Measurements from ENCODE around the gene DCLRE1B.

The DCLRE1B gene

DNA sequence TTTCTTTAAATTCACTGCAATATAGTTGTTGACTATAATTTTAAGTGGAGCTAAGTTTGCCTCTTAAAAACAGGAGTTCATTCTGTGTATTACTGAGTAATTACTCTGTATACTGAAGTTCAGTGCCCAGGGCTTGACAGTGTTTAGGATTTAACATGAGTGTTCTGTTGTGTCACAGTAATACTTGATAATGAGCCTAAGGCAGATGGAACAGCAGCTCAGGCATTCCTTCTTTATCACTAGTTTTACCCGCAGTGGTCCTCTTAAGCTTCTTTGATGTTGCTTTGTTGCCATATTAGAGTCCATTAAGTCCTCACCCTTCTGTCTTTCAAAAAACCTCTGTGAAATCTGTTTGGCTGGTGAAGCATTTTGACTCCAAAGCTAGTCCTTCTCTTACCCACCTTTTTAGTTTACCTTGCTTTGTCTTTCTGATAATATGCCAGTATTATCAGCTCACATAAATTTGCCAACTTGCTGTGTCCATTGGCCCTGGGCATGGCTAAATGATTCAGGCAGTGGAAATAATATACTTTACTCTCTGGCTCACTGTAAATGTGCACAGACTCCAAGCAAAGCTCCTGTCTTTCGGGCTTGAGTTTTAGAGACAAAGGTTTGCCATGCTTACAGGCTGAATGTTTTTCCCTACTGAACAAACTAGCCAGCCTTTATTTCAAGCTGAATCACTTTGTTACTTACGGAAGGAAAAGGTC is 41.7 kb downstream of the DCLRE1B start:
- CTCF ChIA-PET: interaction anchor here (0.9 to 1.6 kb wide), 4 partner anchors 16 to 112 kb away, joined by 3 to 5 read pairs (median 4); partner anchors contain the start of gene OLFML3
- POLR2A ChIA-PET: interaction anchor here (0.5 to 1.4 kb wide), 3 partner anchors 16 to 187 kb away, joined by 3 to 6 read pairs (median 5); partner anchors contain the start of gene HIPK1
- Histone ChIP-seq H3K4me1 (ENCODE audit: control insufficient read depth, insufficient read depth, low read length) (peaks cover 19% of the 10 kb centered on the region; the same call in 1 of the 2 replicates), H3K9me3 (ENCODE audit: control insufficient read depth, insufficient read depth, low read depth, low read length) (no peaks in the 10 kb centered on the region), H3K36me3 (ENCODE audit: control insufficient read depth in 2 of 2, insufficient read depth in 1 of 2, low read length in 2 of 2) (peaks cover 18 to 19% of the 10 kb centered on the region in 2 experiments), H3K4me3 (ENCODE audit: low read depth, low read length) (no peak overlapping the region), H3K27ac (ENCODE audit: extremely low read depth, low read depth, low read length) (no peak overlapping the region)
- TF ChIP-seq OSR2 (tag by site-specific recombination; IDR thresholded peaks at IDR 0.05) (peak; percentile 40; the same call in 1 of the 2 replicates), ZNF23 (tag by site-specific recombination; IDR thresholded peaks at IDR 0.05; ENCODE audit: borderline replicate concordance) (no peak), YY2 (tag by site-specific recombination; IDR thresholded peaks at IDR 0.05) (no peak), TCF7L2 (IDR thresholded peaks at IDR 0.05; ENCODE audit: borderline replicate concordance, low read depth, low read length) (peak; percentile 68), ZNF335 (tag by site-specific recombination; conservative IDR thresholded peaks at IDR 0.05) (peak; percentile 38), ZNF146 (tag by site-specific recombination; IDR thresholded peaks at IDR 0.05) (no peak), ZNF658 (tag by site-specific recombination; IDR thresholded peaks at IDR 0.05) (no peak), ZFP69B (tag by site-specific recombination; IDR thresholded peaks at IDR 0.05) (no peak), ZNF600 (tag by site-specific recombination; IDR thresholded peaks at IDR 0.05) (peak; percentile 75)

DNA sequence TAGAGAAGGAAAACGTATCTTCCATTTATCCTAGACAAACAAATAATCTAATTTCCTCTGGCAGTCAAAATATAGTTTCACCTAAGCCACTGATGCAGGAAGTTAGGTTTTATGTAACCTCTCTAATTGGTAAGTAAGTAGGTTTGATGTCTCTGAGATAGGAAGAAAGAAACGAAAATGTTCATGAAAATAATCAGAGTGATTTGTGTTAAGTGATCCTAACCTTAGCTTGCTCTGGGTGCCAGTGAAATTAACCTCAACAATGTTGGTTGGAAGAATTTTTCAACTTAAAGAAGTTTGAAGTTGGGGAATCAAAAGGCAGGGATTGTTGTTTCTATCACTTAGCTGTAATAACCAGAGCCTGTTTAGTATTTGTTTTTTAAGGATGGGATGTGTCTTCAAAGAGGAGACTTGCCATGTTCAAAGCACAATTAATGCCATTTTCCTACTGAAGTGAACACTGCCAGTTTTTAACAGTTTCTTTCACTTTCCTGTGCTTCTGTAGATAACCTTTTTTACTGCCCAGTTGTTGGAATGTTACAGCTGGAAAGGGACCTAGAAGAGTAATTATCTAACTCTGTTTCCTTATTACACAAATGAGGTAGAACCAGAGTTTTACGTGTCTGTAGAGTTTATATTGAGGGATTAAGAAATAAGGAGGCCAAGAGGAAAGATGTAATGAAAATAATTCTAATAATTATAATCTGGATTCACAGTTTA is 42.4 kb downstream of the DCLRE1B start:
- CTCF ChIA-PET: interaction anchor here (0.6 to 1.6 kb wide), 6 partner anchors 16 to 113 kb away, joined by 3 to 5 read pairs (median 4); partner anchors contain the start of gene OLFML3
- TF ChIP-seq, protein P1, sequence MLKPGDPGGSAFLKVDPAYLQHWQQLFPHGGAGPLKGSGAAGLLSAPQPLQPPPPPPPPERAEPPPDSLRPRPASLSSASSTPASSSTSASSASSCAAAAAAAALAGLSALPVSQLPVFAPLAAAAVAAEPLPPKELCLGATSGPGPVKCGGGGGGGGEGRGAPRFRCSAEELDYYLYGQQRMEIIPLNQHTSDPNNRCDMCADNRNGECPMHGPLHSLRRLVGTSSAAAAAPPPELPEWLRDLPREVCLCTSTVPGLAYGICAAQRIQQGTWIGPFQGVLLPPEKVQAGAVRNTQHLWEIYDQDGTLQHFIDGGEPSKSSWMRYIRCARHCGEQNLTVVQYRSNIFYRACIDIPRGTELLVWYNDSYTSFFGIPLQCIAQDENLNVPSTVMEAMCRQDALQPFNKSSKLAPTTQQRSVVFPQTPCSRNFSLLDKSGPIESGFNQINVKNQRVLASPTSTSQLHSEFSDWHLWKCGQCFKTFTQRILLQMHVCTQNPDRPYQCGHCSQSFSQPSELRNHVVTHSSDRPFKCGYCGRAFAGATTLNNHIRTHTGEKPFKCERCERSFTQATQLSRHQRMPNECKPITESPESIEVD (tag by site-specific recombination; IDR thresholded peaks at IDR 0.05): peak; percentile 83
- TF ChIP-seq ZNF544 (tag by site-specific recombination; IDR thresholded peaks at IDR 0.05): no peak
- TF ChIP-seq ZNF558 (tag by site-specific recombination; IDR thresholded peaks at IDR 0.05): no peak
- TF ChIP-seq ZNF48 (tag by site-specific recombination; IDR thresholded peaks at IDR 0.05): no peak
- no peak for TF ChIP-seq WT1 (tag by site-specific recombination; IDR thresholded peaks at IDR 0.05)
- TF ChIP-seq, protein P2, sequence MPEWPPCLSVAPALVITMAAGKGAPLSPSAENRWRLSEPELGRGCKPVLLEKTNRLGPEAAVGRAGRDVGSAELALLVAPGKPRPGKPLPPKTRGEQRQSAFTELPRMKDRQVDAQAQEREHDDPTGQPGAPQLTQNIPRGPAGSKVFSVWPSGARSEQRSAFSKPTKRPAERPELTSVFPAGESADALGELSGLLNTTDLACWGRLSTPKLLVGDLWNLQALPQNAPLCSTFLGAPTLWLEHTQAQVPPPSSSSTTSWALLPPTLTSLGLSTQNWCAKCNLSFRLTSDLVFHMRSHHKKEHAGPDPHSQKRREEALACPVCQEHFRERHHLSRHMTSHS (tag by site-specific recombination; IDR thresholded peaks at IDR 0.05): no peak
- no peak for TF ChIP-seq ZNF266 (tag by site-specific recombination; IDR thresholded peaks at IDR 0.05; ENCODE audit: low read depth)
- TF ChIP-seq, protein P3, sequence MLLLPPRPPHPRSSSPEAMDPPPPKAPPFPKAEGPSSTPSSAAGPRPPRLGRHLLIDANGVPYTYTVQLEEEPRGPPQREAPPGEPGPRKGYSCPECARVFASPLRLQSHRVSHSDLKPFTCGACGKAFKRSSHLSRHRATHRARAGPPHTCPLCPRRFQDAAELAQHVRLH (tag by site-specific recombination; IDR thresholded peaks at IDR 0.05): no peak
- TF ChIP-seq, protein P4, sequence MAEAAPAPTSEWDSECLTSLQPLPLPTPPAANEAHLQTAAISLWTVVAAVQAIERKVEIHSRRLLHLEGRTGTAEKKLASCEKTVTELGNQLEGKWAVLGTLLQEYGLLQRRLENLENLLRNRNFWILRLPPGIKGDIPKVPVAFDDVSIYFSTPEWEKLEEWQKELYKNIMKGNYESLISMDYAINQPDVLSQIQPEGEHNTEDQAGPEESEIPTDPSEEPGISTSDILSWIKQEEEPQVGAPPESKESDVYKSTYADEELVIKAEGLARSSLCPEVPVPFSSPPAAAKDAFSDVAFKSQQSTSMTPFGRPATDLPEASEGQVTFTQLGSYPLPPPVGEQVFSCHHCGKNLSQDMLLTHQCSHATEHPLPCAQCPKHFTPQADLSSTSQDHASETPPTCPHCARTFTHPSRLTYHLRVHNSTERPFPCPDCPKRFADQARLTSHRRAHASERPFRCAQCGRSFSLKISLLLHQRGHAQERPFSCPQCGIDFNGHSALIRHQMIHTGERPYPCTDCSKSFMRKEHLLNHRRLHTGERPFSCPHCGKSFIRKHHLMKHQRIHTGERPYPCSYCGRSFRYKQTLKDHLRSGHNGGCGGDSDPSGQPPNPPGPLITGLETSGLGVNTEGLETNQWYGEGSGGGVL (tag by site-specific recombination; IDR thresholded peaks at IDR 0.05): no peak
- TF ChIP-seq, protein P5, sequence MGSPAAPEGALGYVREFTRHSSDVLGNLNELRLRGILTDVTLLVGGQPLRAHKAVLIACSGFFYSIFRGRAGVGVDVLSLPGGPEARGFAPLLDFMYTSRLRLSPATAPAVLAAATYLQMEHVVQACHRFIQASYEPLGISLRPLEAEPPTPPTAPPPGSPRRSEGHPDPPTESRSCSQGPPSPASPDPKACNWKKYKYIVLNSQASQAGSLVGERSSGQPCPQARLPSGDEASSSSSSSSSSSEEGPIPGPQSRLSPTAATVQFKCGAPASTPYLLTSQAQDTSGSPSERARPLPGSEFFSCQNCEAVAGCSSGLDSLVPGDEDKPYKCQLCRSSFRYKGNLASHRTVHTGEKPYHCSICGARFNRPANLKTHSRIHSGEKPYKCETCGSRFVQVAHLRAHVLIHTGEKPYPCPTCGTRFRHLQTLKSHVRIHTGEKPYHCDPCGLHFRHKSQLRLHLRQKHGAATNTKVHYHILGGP (tag by site-specific recombination; IDR thresholded peaks at IDR 0.05): no peak
- TF ChIP-seq ZSCAN16 (tag by site-specific recombination; IDR thresholded peaks at IDR 0.05): no peak
- TF ChIP-seq ZNF211 (tag by site-specific recombination; IDR thresholded peaks at IDR 0.05; ENCODE audit: low read depth): no peak
- TF ChIP-seq, protein P6, sequence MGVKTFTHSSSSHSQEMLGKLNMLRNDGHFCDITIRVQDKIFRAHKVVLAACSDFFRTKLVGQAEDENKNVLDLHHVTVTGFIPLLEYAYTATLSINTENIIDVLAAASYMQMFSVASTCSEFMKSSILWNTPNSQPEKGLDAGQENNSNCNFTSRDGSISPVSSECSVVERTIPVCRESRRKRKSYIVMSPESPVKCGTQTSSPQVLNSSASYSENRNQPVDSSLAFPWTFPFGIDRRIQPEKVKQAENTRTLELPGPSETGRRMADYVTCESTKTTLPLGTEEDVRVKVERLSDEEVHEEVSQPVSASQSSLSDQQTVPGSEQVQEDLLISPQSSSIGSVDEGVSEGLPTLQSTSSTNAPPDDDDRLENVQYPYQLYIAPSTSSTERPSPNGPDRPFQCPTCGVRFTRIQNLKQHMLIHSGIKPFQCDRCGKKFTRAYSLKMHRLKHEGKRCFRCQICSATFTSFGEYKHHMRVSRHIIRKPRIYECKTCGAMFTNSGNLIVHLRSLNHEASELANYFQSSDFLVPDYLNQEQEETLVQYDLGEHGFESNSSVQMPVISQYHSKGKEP (tag by site-specific recombination; IDR thresholded peaks at IDR 0.05): no peak
- TF ChIP-seq ZNF654 (tag by site-specific recombination; IDR thresholded peaks at IDR 0.05; ENCODE audit: low read depth): no peak
- no peak for TF ChIP-seq ZFP69B (tag by site-specific recombination; IDR thresholded peaks at IDR 0.05)
- TF ChIP-seq FEZF1 (tag by site-specific recombination; IDR thresholded peaks at IDR 0.05): 0 out of 2 replicates have a peak, but pooled peaks have one; percentile 10

More for the DNA sequence above, 42.4 kb downstream of the DCLRE1B start:
- no peak overlapping the region; the same call in 1 of the 2 replicates for H3K27ac ChIP-seq (ENCODE audit: extremely low read depth, low read depth, low read length)
- peaks cover 19% of the 10 kb centered on the region; the same call in 1 of the 2 replicates for H3K4me1 ChIP-seq (ENCODE audit: control insufficient read depth, insufficient read depth, low read length)
- H3K9me3 ChIP-seq (ENCODE audit: control insufficient read depth, insufficient read depth, low read depth, low read length): no peaks in the 10 kb centered on the region
- no peak overlapping the region for H3K4me3 ChIP-seq (ENCODE audit: low read depth, low read length)
- H3K36me3 ChIP-seq (ENCODE audit: control insufficient read depth in 2 of 2, insufficient read depth in 1 of 2, low read length in 2 of 2): peaks cover 13% of the 10 kb centered on the region in 2 experiments
- POLR2A ChIA-PET: no interaction called here

Measured in HEK293 (cell line).